ENCODE data around the gene HOPX.
"Not testable (repeated sequence)": the region's sequence is repeated elsewhere in the genome, so short reads cannot be mapped to it uniquely, and the experiment has no call there.

The HOPX gene

GRCh38 chr4:56686537-56687231 is 5.6 kb upstream of the HOPX start:
- no peak for DNase-seq

DNA sequence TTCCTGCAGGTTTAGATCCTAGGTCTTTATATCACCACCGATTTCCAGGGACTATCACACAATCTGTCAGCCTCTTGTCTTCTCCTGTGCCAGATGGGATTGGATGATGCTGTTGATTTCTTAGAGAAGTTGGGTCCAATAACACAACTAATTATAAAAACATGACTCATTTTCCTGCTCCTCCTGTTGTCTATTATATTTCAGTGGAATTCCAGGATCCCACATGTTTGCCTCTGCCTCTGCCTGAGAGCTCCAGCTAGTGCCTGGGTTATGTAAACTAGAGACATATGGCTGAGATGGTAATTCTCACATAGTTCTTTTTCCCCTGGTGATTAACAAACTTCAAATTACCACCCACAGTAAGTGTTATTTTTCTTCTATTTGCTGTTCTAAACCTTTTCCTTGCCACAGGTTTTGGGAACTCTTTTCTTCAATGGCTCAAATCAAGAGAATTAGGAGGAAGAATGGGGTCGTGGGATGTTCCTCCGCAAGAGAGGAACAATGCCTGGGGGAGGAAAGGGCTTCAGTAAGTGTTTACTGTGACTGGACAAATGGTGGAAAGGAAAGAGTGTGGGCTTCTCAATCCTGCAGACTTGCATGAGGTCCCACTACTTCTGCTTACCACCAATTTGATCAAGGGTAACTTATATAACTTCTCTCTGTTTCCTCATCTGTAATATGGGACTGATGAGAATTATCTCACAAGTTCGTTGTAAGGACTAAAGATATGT is 3.4 kb upstream of the HOPX start:
- no peak for DNase-seq

GRCh38 chr4:56683455-56683854 is 2.4 kb upstream of the HOPX start:
- no peak for DNase-seq

DNA sequence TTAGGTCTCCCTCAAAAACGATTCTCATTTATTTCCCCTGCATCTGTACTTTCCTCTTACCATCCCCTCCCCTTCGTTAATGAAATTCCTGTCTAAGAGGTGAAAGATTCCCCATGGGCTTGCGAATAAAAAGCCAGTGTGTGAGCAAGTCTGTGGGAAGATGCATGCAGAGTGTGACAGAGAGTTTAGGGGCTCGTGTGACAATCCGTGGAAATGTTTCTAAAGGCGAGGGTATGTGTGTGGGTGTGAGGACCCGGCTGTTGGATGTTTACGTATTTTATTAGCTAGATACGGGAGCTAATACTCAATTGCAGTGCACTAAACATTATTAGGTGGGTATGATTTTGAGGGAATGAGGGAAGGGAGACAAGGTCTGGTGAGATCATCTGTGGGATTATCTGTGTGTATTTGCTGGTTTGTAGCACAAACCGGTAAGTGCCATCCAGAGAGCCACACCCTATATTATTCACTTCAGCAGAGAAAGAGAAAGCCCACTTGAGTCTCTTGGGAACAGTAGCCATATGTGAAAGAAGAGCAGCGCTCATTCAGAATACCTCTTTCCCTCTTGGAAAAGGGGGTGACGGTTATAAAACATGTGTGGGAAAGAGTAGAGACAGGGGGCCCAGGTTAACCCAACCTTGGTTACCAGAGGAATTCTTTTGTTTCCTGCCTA is 893 bp upstream of the HOPX start:
- no peak for DNase-seq

DNA sequence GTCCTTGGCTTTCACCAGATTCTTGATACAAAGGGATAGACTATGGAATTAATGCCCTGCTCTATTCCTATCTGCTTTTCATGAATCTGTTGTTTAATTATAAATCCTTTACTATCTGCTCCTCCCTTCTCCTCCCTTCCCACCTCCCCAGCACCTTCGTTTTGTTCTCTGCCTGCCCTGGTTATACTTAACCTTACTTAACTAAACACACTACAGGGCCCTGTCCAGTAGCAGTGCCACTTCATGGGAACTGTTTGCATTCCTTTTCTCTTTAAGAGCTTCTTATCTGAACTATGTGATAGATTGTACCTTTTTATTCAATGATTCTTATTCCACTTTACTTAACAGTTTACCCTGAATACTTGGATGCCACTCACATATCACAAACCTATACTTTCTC is 830 bp downstream of the HOPX start:
- DNase-seq: no peak

DNA sequence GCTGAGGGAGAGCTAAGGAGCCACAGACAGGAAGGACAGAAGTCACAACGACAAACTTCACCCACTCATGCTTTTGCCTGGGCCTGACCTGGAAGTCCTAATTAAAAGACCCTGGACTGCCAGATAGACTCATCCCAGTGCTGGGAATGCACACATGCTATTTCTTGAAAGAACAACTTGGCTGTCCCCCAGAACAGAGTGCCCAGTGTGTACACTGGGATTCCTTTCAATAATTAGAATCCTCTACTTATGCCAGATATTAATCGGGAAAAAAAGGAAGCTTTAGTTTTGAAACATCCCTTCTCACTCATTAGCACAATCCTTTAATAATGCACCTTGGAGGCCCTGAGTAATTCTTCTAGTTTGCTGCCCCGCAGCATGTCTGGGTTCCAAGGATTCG is 3.4 kb downstream of the HOPX start:
- DNase-seq: no peak

DNA sequence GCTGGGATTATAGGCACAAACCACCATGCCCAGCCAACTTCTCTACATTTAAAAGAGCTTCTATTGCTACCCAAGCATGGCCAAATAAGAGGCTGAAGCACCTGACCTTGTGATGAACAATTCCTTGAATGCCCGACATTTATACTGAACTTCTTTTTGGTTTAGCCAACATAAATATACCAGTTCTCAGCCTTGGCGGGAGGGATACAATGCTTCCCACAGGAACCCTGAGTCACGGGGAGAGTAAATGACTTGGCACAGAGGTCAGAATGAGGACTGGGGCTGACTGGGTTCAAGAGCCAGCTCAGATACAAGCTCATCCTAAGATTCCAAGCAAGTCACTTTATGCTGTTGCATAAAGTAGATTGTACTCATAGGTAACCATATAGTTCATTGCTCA is 6.1 kb downstream of the HOPX start:
- no peak for DNase-seq

GRCh38 chr4:56671860-56672259 is 9.2 kb downstream of the HOPX start:
- no peak for DNase-seq

GRCh38 chr4:56671373-56671772 is 9.7 kb downstream of the HOPX start:
- DNase-seq: no peak

- no peak for DNase-seq
Observed at GRCh38 chr4:56668267-56668666, 12.8 kb downstream of the HOPX start.

DNA sequence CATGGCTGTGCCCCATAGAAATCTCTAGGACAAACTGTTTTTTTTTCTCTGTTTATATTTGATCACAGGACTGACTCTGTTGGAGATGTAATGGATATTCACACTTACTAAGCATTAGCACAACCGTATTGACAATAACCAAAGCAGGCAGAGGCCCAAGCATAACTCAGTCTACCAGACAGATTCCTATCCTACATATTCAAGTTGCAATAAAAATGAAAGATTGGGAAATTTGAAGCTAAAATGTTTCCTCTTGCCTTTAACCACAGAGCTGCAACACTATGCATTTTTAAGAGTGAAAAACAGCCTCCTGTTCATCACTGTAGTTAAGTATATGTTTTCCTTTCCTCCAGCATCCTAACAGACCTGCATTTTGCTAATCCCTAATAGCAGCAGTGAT is 13.7 kb downstream of the HOPX start:
- not testable (repeated sequence) for DNase-seq

DNA sequence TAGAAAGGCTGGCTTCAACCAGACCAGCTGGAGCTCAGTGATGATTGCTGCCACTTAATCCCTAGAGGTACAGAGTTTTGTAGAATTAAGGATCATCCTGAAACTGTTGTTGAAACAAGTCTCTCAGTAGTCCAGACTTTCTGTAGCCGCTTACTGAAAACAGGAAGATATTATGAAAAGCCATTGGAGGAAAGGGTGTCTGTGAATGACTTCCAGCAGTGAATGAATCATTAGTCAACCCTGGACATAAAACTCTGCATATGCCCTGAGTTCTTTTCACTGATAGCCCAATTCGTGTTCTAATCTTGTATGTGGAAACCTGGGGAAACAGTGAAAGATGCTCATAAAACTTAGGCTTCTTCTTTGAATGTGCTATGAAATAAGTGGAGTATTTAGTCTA is 14.8 kb downstream of the HOPX start:
- no peak for DNase-seq

- no peak for DNase-seq
Observed at GRCh38 chr4:56665781-56666180, 15.3 kb downstream of the HOPX start.

DNA sequence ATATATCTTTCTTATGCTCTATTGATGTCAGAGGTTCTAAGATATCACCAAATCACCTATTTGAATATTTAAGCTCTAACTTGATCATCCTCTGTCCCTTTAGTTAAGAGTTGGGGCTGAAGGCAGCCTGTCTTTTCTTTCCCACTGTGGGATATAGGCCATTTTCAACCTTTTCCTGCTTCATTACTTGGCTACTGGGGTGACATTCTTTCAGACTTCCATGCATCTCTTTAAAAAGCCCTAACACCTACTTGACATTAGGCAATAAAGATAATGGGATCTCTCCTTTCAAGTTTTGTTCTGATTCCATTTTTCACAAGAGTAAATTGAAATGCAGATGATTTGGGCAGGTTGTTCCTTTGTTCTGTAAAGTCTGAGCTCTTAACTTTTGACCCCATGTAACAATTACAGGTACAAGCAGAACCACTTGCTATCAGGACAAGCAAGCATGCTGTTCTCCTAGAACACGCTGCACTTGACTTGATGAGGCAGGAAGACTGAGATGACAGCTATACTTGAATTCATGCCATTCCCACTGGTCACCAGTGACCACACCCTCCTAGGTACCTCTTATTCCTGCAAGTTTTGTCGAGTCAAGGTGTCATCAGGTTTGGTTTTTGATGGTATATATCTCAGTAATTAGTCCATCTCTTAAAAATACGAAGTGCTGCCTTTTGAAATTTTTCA is 18.2 kb downstream of the HOPX start:
- no peak for DNase-seq

- no peak for DNase-seq
Observed at GRCh38 chr4:56659946-56660345, 21.1 kb downstream of the HOPX start.

GRCh38 chr4:56658528-56658927 is 22.6 kb downstream of the HOPX start:
- no peak for DNase-seq

DNA sequence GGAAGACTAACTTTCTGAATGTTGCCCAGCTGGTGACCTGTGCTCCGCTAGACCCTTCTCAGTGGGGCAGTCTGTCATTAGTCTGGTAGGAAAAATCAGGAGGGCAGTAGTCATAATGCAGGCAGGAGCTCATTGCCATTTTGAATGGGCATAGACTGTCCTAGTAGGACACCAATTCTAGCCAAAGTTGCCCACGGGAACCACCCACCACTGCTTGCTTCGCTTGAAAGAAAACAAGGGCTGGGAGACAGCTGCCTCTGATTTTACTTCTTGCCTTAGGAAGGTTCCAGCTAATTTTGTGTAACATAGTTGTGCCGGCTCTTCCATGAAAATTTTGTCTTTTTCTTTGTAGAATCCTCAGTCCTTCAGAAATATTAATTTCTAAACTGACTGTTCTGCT is 23.3 kb downstream of the HOPX start:
- no peak for DNase-seq

- DNase-seq: no peak
Observed at GRCh38 chr4:56657128-56657527, 24.0 kb downstream of the HOPX start.

DNA sequence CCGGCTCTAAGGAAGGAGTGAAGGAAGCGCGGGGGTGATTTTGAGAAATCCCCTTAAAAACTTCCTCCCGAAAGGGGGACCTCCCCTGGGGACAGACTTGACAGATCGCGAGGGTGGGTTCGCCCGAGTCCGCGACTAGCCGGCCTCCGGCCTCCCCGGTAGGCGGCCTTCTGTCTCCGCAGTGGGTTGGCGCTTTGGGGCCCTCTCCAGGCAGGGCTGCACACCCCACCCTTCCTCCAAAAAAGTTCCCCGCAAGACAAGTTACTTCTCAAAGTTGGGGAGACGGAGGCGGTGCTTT is 24.8 kb downstream of the HOPX start:
- DNase-seq: peak; percentile 51

GRCh38 chr4:56655627-56656345 is 25.3 kb downstream of the HOPX start:
- peak; percentile 34 for DNase-seq

- peak; percentile 75 for DNase-seq
Observed at GRCh38 chr4:56655209-56655626, 25.9 kb downstream of the HOPX start.

DNA sequence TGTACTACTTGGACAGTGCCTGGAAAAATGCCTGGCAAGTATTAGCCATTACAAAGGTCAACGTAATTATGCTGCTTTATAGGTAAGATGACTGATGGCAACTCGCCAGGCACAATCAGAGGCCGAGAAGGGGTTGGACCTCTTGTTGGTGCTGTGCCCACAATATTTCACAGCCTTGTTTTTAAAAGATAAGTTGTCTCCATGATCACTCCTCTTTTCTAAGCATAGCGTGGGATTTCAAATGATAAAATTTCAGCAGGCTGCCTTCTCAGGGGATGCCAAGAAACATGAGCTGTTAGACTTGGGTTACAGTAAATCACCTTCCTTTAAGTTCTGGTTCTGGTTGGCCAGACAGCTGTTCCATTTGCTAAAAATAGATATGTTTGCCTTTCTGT is 26.9 kb downstream of the HOPX start:
- DNase-seq: no peak

Data from femur (tissue), 1 donor.